Measurements from ENCODE around the gene UBE2I.

GRCh38 chr16:1323296-1324239 lies 14.1 kb downstream of the UBE2I start:
- TF ChIP-seq CTCF (IDR thresholded peaks at IDR 0.05; ENCODE audit: borderline replicate concordance, extremely low read depth, low read length, poor library complexity, severe bottlenecking) (no peak), EZH2 (IDR thresholded peaks at IDR 0.05; ENCODE audit: borderline replicate concordance, low read depth, low read length, severe bottlenecking) (no peak)
